Endothelial cell (in vitro differentiated cells): ENCODE data around the gene PDS5A. TPM values are rescaled to one million over a fixed set of nuclear protein-coding genes. Genes with fewer than 3 reads are reported as not detected.
"Not testable (repeated sequence)": the region's sequence is repeated elsewhere in the genome, so short reads cannot be mapped to it uniquely, and the experiment has no call there.

ENCODE experiments used
- DNase-seq: peaks from one replicate; pipeline ENCODE4 v3.0.0; 2021; ENCODE audit warnings: low spot score
- H3K27ac Mint-ChIP-seq: one replicate; pipeline ENCODE4 v1.8.0; 2021; ENCODE audit warnings: mixed read lengths, inconsistent platforms; ENCODE audit not compliant: unreplicated experiment
- H3K27me3 Mint-ChIP-seq: one replicate; pipeline ENCODE4 v1.8.0; 2021; ENCODE audit warnings: mild to moderate bottlenecking, moderate library complexity, mixed read lengths, inconsistent platforms; ENCODE audit not compliant: unreplicated experiment
- H3K36me3 Mint-ChIP-seq: one replicate; pipeline ENCODE4 v1.8.0; 2021; ENCODE audit warnings: mild to moderate bottlenecking, low read depth, mixed read lengths, inconsistent platforms; ENCODE audit not compliant: unreplicated experiment
- H3K4me1 Mint-ChIP-seq: one replicate; pipeline ENCODE4 v1.8.0; 2021; ENCODE audit warnings: mild to moderate bottlenecking, mixed read lengths, inconsistent platforms; ENCODE audit not compliant: unreplicated experiment
- H3K4me3 Mint-ChIP-seq: one replicate; pipeline ENCODE4 v1.8.0; 2021; ENCODE audit warnings: mild to moderate bottlenecking, mixed read lengths, inconsistent platforms; ENCODE audit not compliant: unreplicated experiment
- H3K9me3 Mint-ChIP-seq: one replicate; pipeline ENCODE4 v1.8.0; 2021; ENCODE audit warnings: mixed read lengths, inconsistent platforms; ENCODE audit not compliant: unreplicated experiment
- CTCF ChIP-seq: fragments of 200-600 bp; sonication (generic); IDR thresholded peaks from one replicate; pipeline ENCODE4 v1.5.0; 2021; ENCODE audit warnings: antibody characterized with exemption; ENCODE audit not compliant: unreplicated experiment
- total RNA-seq: library from RNA; stranded (reverse); fragmentation: NEBNext Ultra II Directional; extraction: Animal tissue kit (Norgen Biotek cat#: 25700); gene quantifications from one replicate; pipeline ENCODE4 v1.2.1, GENCODE V29; 2021; ENCODE audit not compliant: unreplicated experiment

PDS5A gene
- total RNA-seq, 1 donor from 2014 or later = 57.1 TPM

DNA sequence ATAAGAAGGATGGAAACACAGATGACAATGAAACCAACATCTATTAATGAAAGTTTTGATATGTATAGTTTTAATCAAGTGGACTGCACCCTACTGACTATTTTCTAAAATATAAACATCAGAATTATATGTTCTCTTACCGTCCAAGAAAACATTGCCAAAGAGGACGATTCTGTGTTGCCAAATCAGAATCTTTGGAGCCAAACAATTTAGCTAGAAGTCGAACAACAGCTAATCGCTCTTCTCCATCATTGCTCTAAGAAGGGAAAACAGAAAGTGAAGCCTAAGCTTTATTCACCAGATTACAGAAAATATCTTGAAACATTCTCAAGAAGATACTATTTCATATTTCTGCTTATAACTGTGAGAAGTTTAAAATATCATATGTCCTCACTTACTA lies 64.2 kb downstream of the PDS5A start:
- TF ChIP-seq CTCF = no peak

GRCh38 chr4:39910064-39910463 lies 67.6 kb downstream of the PDS5A start:
- Mint-ChIP-seq H3K4me1 (peaks cover 6% of the 10 kb centered on the region), H3K36me3 (no peaks in the 10 kb centered on the region), H3K9me3 (no peaks in the 10 kb centered on the region), H3K27me3 (peaks cover 5% of the 10 kb centered on the region), H3K27ac (no peak overlapping the region), H3K4me3 (no peak overlapping the region)
- TF ChIP-seq CTCF = no peak
- no peak for DNase-seq

More for the DNA sequence above, 64.2 kb downstream of the PDS5A start:
- Mint-ChIP-seq H3K27ac (no peak overlapping the region), H3K4me1 (no peaks in the 10 kb centered on the region), H3K4me3 (no peak overlapping the region), H3K27me3 (peaks cover 5% of the 10 kb centered on the region), H3K36me3 (peaks cover 4% of the 10 kb centered on the region), H3K9me3 (no peaks in the 10 kb centered on the region)
- DNase-seq = no peak

- Mint-ChIP-seq H3K27me3 (peaks cover 5% of the 10 kb centered on the region), H3K27ac (no peak overlapping the region), H3K9me3 (no peaks in the 10 kb centered on the region), H3K36me3 (no peaks in the 10 kb centered on the region), H3K4me3 (no peak overlapping the region), H3K4me1 (peaks cover 6% of the 10 kb centered on the region)
- TF ChIP-seq CTCF = no peak
- no peak for DNase-seq
These were observed 69.4 kb downstream of the PDS5A start for GRCh38 chr4:39908284-39908683.

GRCh38 chr4:39905656-39906055 lies 72.1 kb downstream of the PDS5A start:
- Mint-ChIP-seq H3K4me1 (peaks cover 6% of the 10 kb centered on the region), H3K27ac (peak overlapping the region; percentile 22), H3K27me3 (no peaks in the 10 kb centered on the region), H3K9me3 (no peaks in the 10 kb centered on the region), H3K4me3 (no peak overlapping the region), H3K36me3 (peaks cover 6% of the 10 kb centered on the region)
- no peak for TF ChIP-seq CTCF
- DNase-seq = no peak

DNA sequence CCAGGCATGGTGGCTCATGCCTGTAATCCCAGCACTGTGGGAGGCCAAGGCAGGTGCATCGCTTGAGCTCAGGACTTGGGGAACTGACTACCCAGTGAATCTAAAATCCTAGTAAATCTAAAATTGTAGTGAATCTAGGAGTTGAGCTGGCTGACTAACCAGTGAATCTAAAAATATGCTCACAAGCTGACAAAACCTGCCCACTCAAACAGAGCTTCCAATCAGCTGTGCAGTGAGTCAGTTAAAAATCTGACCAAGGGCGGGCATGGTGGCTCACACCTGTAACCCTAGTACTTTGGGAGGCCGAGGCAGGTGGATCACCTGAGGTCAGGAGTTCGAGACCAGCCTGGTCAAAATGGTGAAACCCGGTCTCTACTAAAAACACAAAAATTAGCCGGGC lies 72.7 kb downstream of the PDS5A start:
- DNase-seq, H3K36me3 Mint-ChIP-seq, H3K9me3 Mint-ChIP-seq, H3K27ac Mint-ChIP-seq, H3K4me1 Mint-ChIP-seq, H3K4me3 Mint-ChIP-seq, H3K27me3 Mint-ChIP-seq: not testable (repeated sequence)

DNA sequence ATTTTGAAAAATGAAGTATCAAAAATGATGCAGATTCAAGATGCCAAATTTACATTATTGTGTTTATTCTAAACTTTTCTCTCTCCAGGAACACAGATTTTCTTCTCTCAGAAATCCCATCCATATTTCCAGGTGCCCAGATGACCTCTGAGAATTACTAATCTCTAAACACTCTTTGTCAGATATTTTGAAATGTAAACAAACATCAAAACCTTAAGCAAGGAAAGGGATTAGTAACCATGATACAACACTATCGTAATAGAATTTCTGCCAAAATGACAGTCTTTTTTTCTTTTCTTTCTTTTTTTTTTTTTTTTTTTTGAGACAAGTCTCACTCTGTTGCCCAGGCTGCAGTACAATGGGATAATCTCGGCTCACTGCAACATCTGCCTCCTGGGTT lies 76.7 kb downstream of the PDS5A start:
- no peak for TF ChIP-seq CTCF
- no peak overlapping the region for H3K27ac Mint-ChIP-seq
- DNase-seq = no peak
- peaks cover 4% of the 10 kb centered on the region for H3K4me1 Mint-ChIP-seq
- no peaks in the 10 kb centered on the region for H3K27me3 Mint-ChIP-seq
- no peak overlapping the region for H3K4me3 Mint-ChIP-seq
- H3K9me3 Mint-ChIP-seq = no peaks in the 10 kb centered on the region
- H3K36me3 Mint-ChIP-seq = peaks cover 25% of the 10 kb centered on the region
